Measurements from ENCODE around the gene ATG16L2. TPM values are rescaled to one million over a fixed set of nuclear protein-coding genes. Genes with fewer than 3 reads are reported as not detected.

The ATG16L2 gene
- total RNA-seq, 1 donor from 2014 or later = 14.4 TPM

GRCh38 chr11:72823105-72823804 is 9.0 kb downstream of the ATG16L2 start:
- peaks cover 35% of the 10 kb centered on the region for H3K4me1 ChIP-seq
- H3K36me3 ChIP-seq = peaks cover 19% of the 10 kb centered on the region
- H3K27ac ChIP-seq (replicated peaks) = peak overlapping the region; percentile 84
- TF ChIP-seq CTCF (IDR thresholded peaks at IDR 0.05; ENCODE audit: borderline replicate concordance) = no peak
- no peaks in the 10 kb centered on the region for H3K9me3 ChIP-seq (replicated peaks)
- H3K27me3 ChIP-seq (ENCODE audit: low read depth) = no peaks in the 10 kb centered on the region
- intact Hi-C loops (cut with micrococcal nuclease) = no loop called here
- no peak for DNase-seq
- no peak overlapping the region for H3K4me3 ChIP-seq

GRCh38 chr11:72824020-72824419 is 9.8 kb downstream of the ATG16L2 start:
- Histone ChIP-seq H3K9me3 (replicated peaks) (no peaks in the 10 kb centered on the region), H3K27ac (replicated peaks) (no peak overlapping the region), H3K4me1 (peaks cover 38% of the 10 kb centered on the region), H3K27me3 (ENCODE audit: low read depth) (no peaks in the 10 kb centered on the region), H3K36me3 (peaks cover 12% of the 10 kb centered on the region), H3K4me3 (no peak overlapping the region)
- no peak for DNase-seq
- intact Hi-C loops (cut with micrococcal nuclease) = no loop called here
- no peak for TF ChIP-seq CTCF (IDR thresholded peaks at IDR 0.05; ENCODE audit: borderline replicate concordance)

- peak overlapping the region; percentile 6 for H3K27ac ChIP-seq (replicated peaks)
- intact Hi-C loops (cut with micrococcal nuclease) = no loop called here
- TF ChIP-seq CTCF (IDR thresholded peaks at IDR 0.05; ENCODE audit: borderline replicate concordance) = no peak
- H3K4me3 ChIP-seq = no peak overlapping the region
- peaks cover 5% of the 10 kb centered on the region for H3K36me3 ChIP-seq
- no peaks in the 10 kb centered on the region for H3K27me3 ChIP-seq (ENCODE audit: low read depth)
- DNase-seq = no peak
- H3K4me1 ChIP-seq = peaks cover 38% of the 10 kb centered on the region
- H3K9me3 ChIP-seq (replicated peaks) = no peaks in the 10 kb centered on the region
These were observed 10.7 kb downstream of the ATG16L2 start for GRCh38 chr11:72824811-72825505.

- H3K4me3 ChIP-seq = no peak overlapping the region
- intact Hi-C loops (cut with micrococcal nuclease) = no loop called here
- peaks cover 1% of the 10 kb centered on the region for H3K36me3 ChIP-seq
- no peak overlapping the region for H3K27ac ChIP-seq (replicated peaks)
- no peak for TF ChIP-seq CTCF (IDR thresholded peaks at IDR 0.05; ENCODE audit: borderline replicate concordance)
- peaks cover 35% of the 10 kb centered on the region for H3K4me1 ChIP-seq
- DNase-seq = no peak
- no peaks in the 10 kb centered on the region for H3K27me3 ChIP-seq (ENCODE audit: low read depth)
- H3K9me3 ChIP-seq (replicated peaks) = no peaks in the 10 kb centered on the region
These were observed 11.4 kb downstream of the ATG16L2 start for GRCh38 chr11:72825661-72826060.

- no peak for DNase-seq
- no peak overlapping the region for H3K27ac ChIP-seq (replicated peaks)
- intact Hi-C loops (cut with micrococcal nuclease) = no loop called here
These were observed 12.2 kb downstream of the ATG16L2 start for GRCh38 chr11:72826191-72826941.

More at GRCh38 chr11:72826191-72826941, 12.2 kb downstream of the ATG16L2 start:
- peaks cover 33% of the 10 kb centered on the region for H3K4me1 ChIP-seq
- H3K9me3 ChIP-seq (replicated peaks) = no peaks in the 10 kb centered on the region
- H3K4me3 ChIP-seq = no peak overlapping the region
- no peaks in the 10 kb centered on the region for H3K27me3 ChIP-seq (ENCODE audit: low read depth)
- TF ChIP-seq CTCF (IDR thresholded peaks at IDR 0.05; ENCODE audit: borderline replicate concordance) = no peak
- H3K36me3 ChIP-seq = no peaks in the 10 kb centered on the region

Data from left ventricle myocardium inferior (tissue), 1 donor.